Erythroblast (primary cell): Measurements from ENCODE around the gene TRIM9.

Experiments used
- DNase-seq, 2 experiments: peaks; one replicate each; lab custom pipeline; 2025; lab: John Stamatoyannopoulos, UW
- GATA1 ChIP-seq: IDR thresholded peaks from 2 replicates; pipeline ENCODE4 v1.6.1; 2011; ENCODE audit warnings: low read depth, mild to moderate bottlenecking, control low read depth, low read length, moderate library complexity
- POLR2A ChIP-seq: IDR thresholded peaks from 2 replicates; pipeline ENCODE4 v1.6.1; 2011; ENCODE audit warnings: mild to moderate bottlenecking, low read length

Gene TRIM9

DNA sequence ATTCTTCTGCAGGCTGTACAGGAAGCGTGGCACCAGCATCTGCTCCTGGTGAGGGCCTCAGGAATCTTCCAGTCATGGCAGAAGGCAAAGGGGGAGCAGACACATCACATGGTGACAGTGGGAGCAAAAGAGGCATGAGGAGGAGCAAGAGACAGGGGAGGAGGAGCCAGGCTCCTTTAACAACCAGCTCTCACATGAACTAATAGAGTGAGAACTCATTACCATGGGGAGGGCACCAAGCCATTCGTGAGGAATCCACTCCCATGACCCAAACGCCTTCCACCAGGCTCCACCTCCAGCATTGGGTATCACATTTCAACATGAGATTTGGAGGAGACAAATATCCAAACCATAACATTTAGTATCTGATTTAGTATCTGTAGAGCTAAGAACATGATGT lies 14.7 kb upstream of the TRIM9 start:
- TF ChIP-seq GATA1: no peak
- no peak for TF ChIP-seq POLR2A
- DNase-seq: no peak

DNA sequence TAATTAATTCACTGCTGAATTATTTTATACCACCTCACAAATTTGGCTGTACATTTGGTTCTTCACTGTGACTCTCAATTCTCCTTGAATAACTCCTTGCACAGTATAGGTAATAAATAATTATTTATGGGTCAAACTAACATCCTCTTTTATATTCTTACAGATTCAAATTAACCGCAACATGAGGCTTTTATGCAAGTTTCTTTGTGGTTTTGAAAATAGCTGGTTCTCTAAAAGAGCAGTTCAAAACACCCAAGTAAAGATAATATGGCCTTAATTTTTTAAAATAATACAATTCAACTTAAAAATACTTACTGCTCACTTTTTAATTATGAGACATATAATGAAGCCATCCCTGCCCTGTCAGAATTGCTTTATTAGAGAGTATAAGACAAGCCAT lies 12.9 kb upstream of the TRIM9 start:
- no peak for DNase-seq
- no peak for TF ChIP-seq GATA1
- TF ChIP-seq POLR2A: no peak

DNA sequence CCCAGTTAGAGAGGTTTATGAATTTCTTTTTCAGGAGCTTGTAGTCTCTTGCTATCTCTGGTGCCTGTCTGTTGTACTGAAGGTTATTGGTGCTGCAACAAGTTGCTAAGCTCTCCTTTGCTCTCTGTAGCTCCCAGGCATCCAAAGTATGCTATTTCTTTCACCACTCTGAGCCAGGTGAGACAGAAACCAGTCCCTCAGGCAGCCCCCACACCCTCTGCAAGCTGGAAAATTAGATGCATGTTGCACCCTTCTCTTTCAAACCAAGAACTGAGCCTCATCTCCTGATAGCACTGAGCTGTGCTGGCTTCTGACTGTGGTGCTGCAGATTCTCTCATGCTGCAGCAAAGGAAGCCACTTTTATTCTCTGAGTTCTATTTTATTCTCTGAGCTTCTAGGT lies 9.6 kb upstream of the TRIM9 start:
- DNase-seq: no peak
- no peak for TF ChIP-seq GATA1
- TF ChIP-seq POLR2A: no peak

GRCh38 chr14:51097287-51097686 lies 2.4 kb upstream of the TRIM9 start:
- TF ChIP-seq GATA1 (no peak), POLR2A (no peak)
- no peak for DNase-seq

DNA sequence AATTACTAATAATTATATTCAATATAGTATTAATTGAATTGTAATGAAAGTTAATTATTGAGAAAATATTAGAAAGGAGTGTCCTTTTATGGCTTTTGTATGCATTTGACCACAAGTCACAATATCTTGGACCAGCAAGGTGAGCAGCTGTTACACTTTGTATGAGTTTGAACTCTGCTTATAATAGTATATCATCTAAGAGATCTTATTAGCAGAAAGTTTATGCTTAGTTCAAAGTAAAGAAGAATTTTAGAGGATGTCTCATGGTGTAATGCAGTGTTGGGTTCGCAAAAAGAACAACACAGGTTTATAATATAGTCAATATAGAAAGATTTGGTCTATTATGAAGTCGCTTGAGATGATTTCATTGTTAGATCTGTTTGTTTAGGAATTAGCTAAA lies 2.0 kb upstream of the TRIM9 start:
- no peak for DNase-seq
- TF ChIP-seq GATA1 (no peak), POLR2A (no peak)

- TF ChIP-seq POLR2A (no peak), GATA1 (no peak)
- DNase-seq: no peak
Observed at GRCh38 chr14:51095854-51096823, 1.2 kb upstream of the TRIM9 start.

DNA sequence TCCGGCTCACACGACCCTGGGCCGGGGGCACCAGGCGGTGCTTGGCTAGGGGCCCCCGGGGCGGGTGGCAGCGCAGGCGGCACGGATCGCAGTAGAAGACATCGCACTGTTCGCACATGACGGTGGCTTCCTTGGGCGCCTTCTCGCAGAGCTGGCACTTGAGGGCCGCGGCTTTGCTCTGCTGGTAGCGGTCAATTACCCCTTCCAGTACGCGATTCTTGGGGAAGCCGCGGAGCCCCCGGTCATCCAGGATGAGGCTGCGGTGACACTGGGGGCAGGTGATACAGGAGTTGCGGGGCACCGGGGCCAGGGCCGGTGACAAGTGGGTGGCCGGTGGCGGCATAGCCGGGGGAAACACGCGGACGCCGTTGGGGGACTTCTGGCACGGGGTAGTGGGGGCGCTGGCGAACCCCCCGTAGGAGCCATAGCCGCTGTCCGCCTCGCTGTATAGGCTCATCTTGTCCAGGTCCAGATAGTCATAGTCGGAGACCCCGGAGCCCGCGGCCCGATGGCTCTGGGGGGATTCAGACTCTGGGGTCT lies 553 bp downstream of the TRIM9 start:
- TF ChIP-seq GATA1 (no peak), POLR2A (no peak)
- DNase-seq: no peak

DNA sequence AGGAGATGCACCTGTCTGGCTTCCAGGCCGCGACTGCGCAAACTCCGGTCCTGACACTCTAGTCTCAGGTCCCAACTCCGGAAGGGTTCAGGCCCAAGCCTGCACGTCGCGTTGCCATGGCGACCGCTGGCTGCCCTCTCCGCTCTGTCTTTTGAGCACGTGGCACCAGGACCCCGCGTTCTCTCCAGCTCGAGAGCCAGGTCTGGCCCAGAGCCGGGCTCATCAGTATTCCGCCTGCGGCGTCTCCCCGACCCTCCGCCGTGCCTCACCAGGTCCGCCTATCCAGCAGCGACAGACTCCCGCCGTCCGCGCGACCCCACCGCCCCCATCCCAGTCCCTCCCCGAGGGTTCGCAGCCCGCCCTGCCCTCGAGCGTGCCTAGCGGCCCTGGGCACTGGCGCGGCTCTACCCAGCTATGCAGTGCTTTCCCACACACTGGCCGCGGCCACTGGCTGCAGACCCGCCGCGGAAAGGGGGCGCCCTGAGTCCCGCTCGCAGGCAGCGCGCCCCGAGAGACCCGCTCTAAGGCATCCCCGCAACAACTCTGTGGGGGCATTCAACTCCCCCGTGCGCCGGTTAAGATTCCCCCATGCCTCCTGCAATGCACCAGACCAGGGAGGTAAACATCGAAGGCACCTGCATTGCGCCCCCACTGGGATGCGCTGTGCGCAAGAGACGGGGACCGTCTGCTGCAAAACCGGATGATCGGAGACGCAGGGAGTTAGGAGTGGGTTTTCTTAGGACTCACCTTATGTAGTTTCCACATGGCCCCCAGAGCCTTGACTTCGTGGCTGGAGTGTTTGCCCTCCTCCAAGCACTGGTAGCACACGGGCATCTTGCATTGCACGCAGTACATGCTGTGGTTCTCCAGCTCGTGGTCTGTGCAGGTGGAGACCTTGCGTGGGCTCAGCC lies 1.3 kb downstream of the TRIM9 start:
- no peak for TF ChIP-seq GATA1
- TF ChIP-seq POLR2A: no peak
- DNase-seq: peak; percentile 4 to 18

- DNase-seq: no peak
- no peak for TF ChIP-seq GATA1
Observed at GRCh38 chr14:51092965-51093364, 1.9 kb downstream of the TRIM9 start.

DNA sequence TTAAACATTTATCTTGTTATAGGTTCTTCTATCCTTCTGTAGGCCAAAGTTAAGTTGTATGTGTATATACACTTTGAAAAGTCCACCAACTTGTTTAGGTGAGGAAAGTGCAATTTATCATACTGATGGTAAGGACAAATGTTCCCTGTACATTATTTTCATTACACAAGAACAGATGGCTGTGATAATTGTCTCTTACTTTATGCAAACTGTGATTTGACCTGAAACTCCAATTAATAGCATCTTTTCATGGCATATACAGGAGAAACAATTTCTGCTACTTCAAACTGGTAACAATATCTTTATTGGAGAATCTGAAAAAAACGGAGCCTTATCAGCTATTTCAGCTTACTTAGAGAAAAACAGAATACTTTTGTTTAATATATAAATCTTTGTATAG lies 5.6 kb downstream of the TRIM9 start:
- no peak for DNase-seq
- TF ChIP-seq GATA1 (no peak), POLR2A (no peak)

GRCh38 chr14:51087031-51087441 lies 7.9 kb downstream of the TRIM9 start:
- no peak for TF ChIP-seq GATA1
- no peak for TF ChIP-seq POLR2A
- peak in 1 of 2 experiments; percentile 1 for DNase-seq

DNA sequence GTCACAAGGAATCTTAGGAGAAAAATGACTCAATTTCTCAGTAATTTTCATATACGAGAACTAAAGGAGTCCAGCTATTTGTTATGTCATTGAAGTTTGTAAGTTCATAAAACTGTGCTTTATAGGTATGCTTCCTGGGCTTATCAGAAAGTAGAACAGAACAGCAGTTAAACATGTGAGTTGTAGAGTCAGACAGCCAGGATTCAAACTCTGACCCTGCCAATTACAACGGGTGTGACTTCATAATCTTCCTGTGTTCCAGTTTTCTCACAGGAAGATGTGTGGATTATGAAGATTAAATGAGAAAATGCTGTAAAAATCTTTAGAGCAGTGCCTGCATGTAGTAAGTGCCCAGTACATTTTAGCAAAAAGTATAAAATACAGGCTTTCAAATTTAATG lies 8.9 kb downstream of the TRIM9 start:
- no peak for DNase-seq
- no peak for TF ChIP-seq GATA1
- TF ChIP-seq POLR2A: no peak

DNA sequence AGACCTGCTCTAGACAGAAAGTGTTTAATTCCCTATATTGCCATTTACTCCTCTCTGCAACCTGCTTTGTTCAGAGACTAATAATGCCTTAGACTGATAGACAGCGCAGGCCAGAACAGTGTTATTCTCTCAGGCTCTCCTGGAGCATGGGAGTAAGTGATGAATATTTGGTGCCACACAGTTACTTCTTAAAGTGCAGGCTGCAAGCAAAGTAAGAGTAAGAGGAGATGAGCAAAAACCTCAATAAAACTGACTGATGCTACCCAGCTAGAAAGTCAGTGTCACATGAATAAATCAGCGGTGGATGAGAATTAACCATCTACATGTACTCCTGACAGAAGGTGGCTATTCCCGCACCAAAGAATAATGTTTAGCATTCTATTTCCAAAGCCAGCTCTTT lies 9.9 kb downstream of the TRIM9 start:
- TF ChIP-seq POLR2A: no peak
- TF ChIP-seq GATA1: no peak
- no peak for DNase-seq
